Neutrophil (primary cell): Measurements from ENCODE around the gene LMAN2.

Source experiments
- H3K27ac ChIP-seq: fragments of 200-600 bp; sonication (generic); 2 replicates; pipeline ENCODE4 v1.5.1; 2016; ENCODE audit warnings: mild to moderate bottlenecking, moderate library complexity
- H3K27me3 ChIP-seq: fragments of 200-600 bp; sonication (generic); 2 replicates; pipeline ENCODE4 v1.6.0; 2016; ENCODE audit warnings: mild to moderate bottlenecking
- H3K36me3 ChIP-seq: fragments of 200-600 bp; sonication (generic); 2 replicates; pipeline ENCODE4 v1.5.1; 2017
- H3K4me1 ChIP-seq, 2 experiments: fragments of 200-600 bp in 1 of 2; sonication (generic) in 1 of 2; 1 replicate in 1 of 2; 2 replicates in 1 of 2; pipeline versions ENCODE4 v1.5.1 to v1.6.1; 2013 to 2016; ENCODE audit warnings: low read depth in 1 of 2, low read length in 1 of 2, mild to moderate bottlenecking in 1 of 2, moderate library complexity in 1 of 2; ENCODE audit not compliant: control insufficient read depth in 1 of 2, insufficient read depth in 1 of 2
- H3K4me3 ChIP-seq, 2 experiments: fragments of 200-600 bp in 1 of 2; sonication (generic) in 1 of 2; 1 replicate in 1 of 2; 2 replicates in 1 of 2; pipeline ENCODE4 v1.5.1; 2013 to 2016; ENCODE audit warnings: low read depth in 1 of 2, low read length in 1 of 2, mild to moderate bottlenecking in 1 of 2, moderate library complexity in 1 of 2
- H3K9me3 ChIP-seq: fragments of 200-600 bp; sonication (generic); 2 replicates; pipeline ENCODE4 v1.5.1; 2016
- CTCF ChIP-seq: fragments of 200-600 bp; sonication (generic); IDR thresholded peaks from 2 replicates; pipeline ENCODE4 v1.5.1; 2016; ENCODE audit warnings: antibody characterized with exemption

LMAN2 gene

GRCh38 chr5:177351392-177352329, at the start of gene LMAN2:
TSS of gene LMAN2 (minus strand) at chr5:177351668. CDS start at chr5:177351647, 21 bp downstream.
- Histone ChIP-seq H3K36me3 (peaks cover 18% of the 10 kb centered on the region), H3K27ac (peak within 1 kb of the TSS; percentile 97), H3K4me1 (peaks cover 74 to 75% of the 10 kb centered on the region in 2 experiments), H3K4me3 (peak within 1 kb of the TSS; percentile 81 to 97), H3K27me3 (no peaks in the 10 kb centered on the region), H3K9me3 (no peaks in the 10 kb centered on the region)
- peak; percentile 45 for TF ChIP-seq CTCF

GRCh38 chr5:177399997-177400868, 48.8 kb upstream of the LMAN2 start, which contains the start of gene PFN3:
TSS of gene PFN3 (minus strand) at chr5:177400661. CDS start at chr5:177400576, 85 bp downstream.
- Histone ChIP-seq H3K4me3 (no peak within 1 kb of the TSS), H3K4me1 (peaks cover 38 to 43% of the 10 kb centered on the region in 2 experiments), H3K36me3 (no peaks in the 10 kb centered on the region), H3K27ac (no peak within 1 kb of the TSS), H3K9me3 (no peaks in the 10 kb centered on the region), H3K27me3 (peaks cover 66% of the 10 kb centered on the region)
- TF ChIP-seq CTCF = no peak

GRCh38 chr5:177397875-177398390, 46.5 kb upstream of the LMAN2 start:
- TF ChIP-seq CTCF = no peak
- Histone ChIP-seq H3K27me3 (peaks cover 54% of the 10 kb centered on the region), H3K36me3 (no peaks in the 10 kb centered on the region), H3K27ac (no peak overlapping the region), H3K9me3 (no peaks in the 10 kb centered on the region), H3K4me3 (no peak overlapping the region), H3K4me1 (peaks cover 27 to 32% of the 10 kb centered on the region in 2 experiments)

GRCh38 chr5:177396807-177397206, 45.3 kb upstream of the LMAN2 start:
- Histone ChIP-seq H3K36me3 (no peaks in the 10 kb centered on the region), H3K27me3 (peaks cover 43% of the 10 kb centered on the region), H3K4me1 (peaks cover 21 to 26% of the 10 kb centered on the region in 2 experiments), H3K9me3 (no peaks in the 10 kb centered on the region), H3K4me3 (no peak overlapping the region), H3K27ac (no peak overlapping the region)
- no peak for TF ChIP-seq CTCF

- no peak for TF ChIP-seq CTCF
- peaks cover 21 to 24% of the 10 kb centered on the region in 2 experiments for H3K4me1 ChIP-seq
- H3K4me3 ChIP-seq = no peak overlapping the region
- H3K36me3 ChIP-seq = no peaks in the 10 kb centered on the region
- H3K27me3 ChIP-seq = peaks cover 35% of the 10 kb centered on the region
- no peak overlapping the region for H3K27ac ChIP-seq
- no peaks in the 10 kb centered on the region for H3K9me3 ChIP-seq
These were observed 44.6 kb upstream of the LMAN2 start for GRCh38 chr5:177396078-177396477.
